Activated CD8-positive, alpha-beta T cell treated with anti-CD3 and anti-CD28 coated beads, Interleukin-2, amount 10 ng/mL, durations not matched to agents 7 days and 5 days (primary cell): Measurements from ENCODE around the gene KSR1. TPM values are rescaled to one million over a fixed set of nuclear protein-coding genes. Genes with fewer than 3 reads are reported as not detected.

Experiments used
- ATAC-seq: fragments of 150-1000 bp; cut with Tn5 transposase; one replicate; pipeline ENCODE4 v1.10.0; 2021; ENCODE audit warnings: moderate library complexity
- CTCF ChIA-PET: fragments of 350-600 bp; sonication (Branson Sonifier 250); formaldehyde crosslinking; loops from one replicate; lab custom pipeline; 2021; ENCODE audit warnings: antibody characterized with exemption; lab: Charles Lee
- POLR2A ChIA-PET: fragments of 350-600 bp; sonication (Branson Sonifier 250); formaldehyde crosslinking; loops from one replicate; lab custom pipeline; 2021; ENCODE audit warnings: antibody characterized with exemption; lab: Charles Lee
- DNase-seq: peaks from one replicate; pipeline ENCODE4 v3.0.0-alpha.2; 2020
- H3K27ac Mint-ChIP-seq: one replicate; pipeline ENCODE4 v1.8.0; 2021; ENCODE audit warnings: mild to moderate bottlenecking, mixed read lengths
- H3K27me3 Mint-ChIP-seq: one replicate; pipeline ENCODE4 v1.8.0; 2021; ENCODE audit warnings: low read depth, mixed read lengths
- H3K36me3 Mint-ChIP-seq: one replicate; pipeline ENCODE4 v1.8.0; 2021; ENCODE audit warnings: low read depth, mixed read lengths
- H3K4me1 Mint-ChIP-seq: one replicate; pipeline ENCODE4 v1.8.0; 2021; ENCODE audit warnings: low read depth, mixed read lengths
- H3K4me3 Mint-ChIP-seq: one replicate; pipeline ENCODE4 v1.8.0; 2021; ENCODE audit warnings: mild to moderate bottlenecking, mixed read lengths
- H3K9me3 Mint-ChIP-seq: one replicate; pipeline ENCODE4 v1.8.0; 2022; ENCODE audit warnings: mixed read lengths; ENCODE audit not compliant: insufficient read depth
- total RNA-seq, 2 experiments: library from RNA; stranded (reverse); gene quantifications; one replicate each; pipeline ENCODE4 v1.2.3, GENCODE V29; 2021

KSR1 gene
- total RNA-seq, 2 experiments from 2014 or later = 45.3 to 45.8 TPM

- ChIA-PET CTCF (interaction anchor here (1.1 to 9.7 kb wide), 8 partner anchors 10 to 223 kb away, joined by 3 to 78 read pairs (median 6); partner anchors contain the start of gene KSR1), POLR2A (interaction anchor here (0.7 to 0.9 kb wide), 2 partner anchors 106 to 111 kb away, joined by 3 read pairs; no protein-coding TSS in a partner anchor)
- ATAC-seq = no peak
- H3K36me3 Mint-ChIP-seq = peaks cover 22% of the 10 kb centered on the region
- H3K27me3 Mint-ChIP-seq = no peaks in the 10 kb centered on the region
- H3K9me3 Mint-ChIP-seq = no peaks in the 10 kb centered on the region
- DNase-seq = no peak
- no peak overlapping the region for H3K4me3 Mint-ChIP-seq
- peak overlapping the region; percentile 73 for H3K27ac Mint-ChIP-seq
- peaks cover 90% of the 10 kb centered on the region for H3K4me1 Mint-ChIP-seq
Measured at GRCh38 chr17:27577121-27577761, 121.0 kb downstream of the KSR1 start.

- Mint-ChIP-seq H3K36me3 (peaks cover 25% of the 10 kb centered on the region), H3K27ac (peak overlapping the region; percentile 86), H3K4me3 (no peak overlapping the region), H3K4me1 (peaks cover 85% of the 10 kb centered on the region), H3K27me3 (no peaks in the 10 kb centered on the region), H3K9me3 (no peaks in the 10 kb centered on the region)
- ChIA-PET CTCF (interaction anchor here (0.9 to 9.7 kb wide), 12 partner anchors 11 to 223 kb away, joined by 3 to 78 read pairs (median 4); no protein-coding TSS in a partner anchor), POLR2A (interaction anchor here (0.7 to 3.4 kb wide), 8 partner anchors 14 to 283 kb away, joined by 3 to 14 read pairs (median 3); partner anchors contain the start of gene WSB1)
- ATAC-seq (no peak), DNase-seq (no peak)
Measured at GRCh38 chr17:27577884-27578717, 121.9 kb downstream of the KSR1 start.

- POLR2A ChIA-PET = interaction anchor here (0.8 to 3.4 kb wide), 7 partner anchors 8 to 284 kb away, joined by 3 to 14 read pairs (median 3); partner anchors contain the start of gene WSB1
- Mint-ChIP-seq H3K9me3 (no peaks in the 10 kb centered on the region), H3K27ac (peak overlapping the region; percentile 86), H3K27me3 (no peaks in the 10 kb centered on the region), H3K4me1 (peaks cover 79% of the 10 kb centered on the region), H3K4me3 (no peak overlapping the region), H3K36me3 (peaks cover 31% of the 10 kb centered on the region)
- CTCF ChIA-PET = interaction anchor here (0.9 to 9.7 kb wide), 12 partner anchors 11 to 224 kb away, joined by 3 to 78 read pairs (median 4); no protein-coding TSS in a partner anchor
- peak; percentile 70 for DNase-seq
- peak; percentile 81 for ATAC-seq
Measured at GRCh38 chr17:27578718-27579085, 122.5 kb downstream of the KSR1 start.

GRCh38 chr17:27579304-27579703 is 123.1 kb downstream of the KSR1 start:
- ATAC-seq (peak; percentile 34), DNase-seq (no peak)
- POLR2A ChIA-PET = interaction anchor here (0.8 to 3.4 kb wide), 8 partner anchors 9 to 285 kb away, joined by 3 to 14 read pairs (median 3); partner anchors contain the start of gene WSB1
- H3K27me3 Mint-ChIP-seq = no peaks in the 10 kb centered on the region
- H3K27ac Mint-ChIP-seq = peak overlapping the region; percentile 86
- no peaks in the 10 kb centered on the region for H3K9me3 Mint-ChIP-seq
- H3K4me1 Mint-ChIP-seq = peaks cover 73% of the 10 kb centered on the region
- H3K36me3 Mint-ChIP-seq = peaks cover 28% of the 10 kb centered on the region
- no peak overlapping the region for H3K4me3 Mint-ChIP-seq
- CTCF ChIA-PET = interaction anchor here (0.7 to 9.7 kb wide), 17 partner anchors 10 to 343 kb away, joined by 3 to 78 read pairs (median 4); partner anchors contain the start of gene KSR1

- CTCF ChIA-PET = interaction anchor here (0.7 to 9.7 kb wide), 19 partner anchors 8 to 343 kb away, joined by 3 to 78 read pairs (median 4); partner anchors contain the start of gene KSR1
- Mint-ChIP-seq H3K4me1 (peaks cover 67% of the 10 kb centered on the region), H3K27me3 (no peaks in the 10 kb centered on the region), H3K9me3 (no peaks in the 10 kb centered on the region), H3K36me3 (peaks cover 25% of the 10 kb centered on the region), H3K27ac (peak overlapping the region; percentile 54), H3K4me3 (no peak overlapping the region)
- POLR2A ChIA-PET = interaction anchor here (1.0 to 3.4 kb wide), 3 partner anchors 113 to 285 kb away, joined by 3 to 14 read pairs (median 3); partner anchors contain the start of gene WSB1
- ATAC-seq (no peak), DNase-seq (no peak)
Measured at GRCh38 chr17:27579897-27580321, 123.7 kb downstream of the KSR1 start.

- peaks cover 56% of the 10 kb centered on the region for H3K4me1 Mint-ChIP-seq
- DNase-seq = no peak
- POLR2A ChIA-PET = interaction anchor here (3.4 kb wide), 1 partner anchor 286 kb away, joined by 14 read pairs; the partner anchor contains the start of gene WSB1
- H3K36me3 Mint-ChIP-seq = peaks cover 20% of the 10 kb centered on the region
- H3K27ac Mint-ChIP-seq = peak overlapping the region; percentile 27
- CTCF ChIA-PET = interaction anchor here (0.9 to 9.7 kb wide), 7 partner anchors 12 to 125 kb away, joined by 3 to 78 read pairs (median 5); partner anchors contain the start of gene KSR1
- ATAC-seq = no peak
- H3K4me3 Mint-ChIP-seq = no peak overlapping the region
- no peaks in the 10 kb centered on the region for H3K27me3 Mint-ChIP-seq
- no peaks in the 10 kb centered on the region for H3K9me3 Mint-ChIP-seq
Measured at GRCh38 chr17:27581016-27581415, 124.8 kb downstream of the KSR1 start.

- POLR2A ChIA-PET = no interaction called here
- no peak overlapping the region for H3K27ac Mint-ChIP-seq
- CTCF ChIA-PET = interaction anchor here (0.7 to 9.7 kb wide), 3 partner anchors 15 to 352 kb away, joined by 3 to 78 read pairs (median 73); no protein-coding TSS in a partner anchor
Measured at GRCh38 chr17:27582696-27583095, 126.4 kb downstream of the KSR1 start.

GRCh38 chr17:27585153-27585681 is 129.0 kb downstream of the KSR1 start:
- POLR2A ChIA-PET = no interaction called here
- no peak for DNase-seq
- peaks cover 20% of the 10 kb centered on the region for H3K4me1 Mint-ChIP-seq
- no peak overlapping the region for H3K4me3 Mint-ChIP-seq
- H3K27ac Mint-ChIP-seq = no peak overlapping the region
- H3K36me3 Mint-ChIP-seq = peaks cover 18% of the 10 kb centered on the region
- ATAC-seq = no peak
- no peaks in the 10 kb centered on the region for H3K27me3 Mint-ChIP-seq
- CTCF ChIA-PET = interaction anchor here (1.6 to 7.7 kb wide), 2 partner anchors 15 to 231 kb away, joined by 4 to 73 read pairs; no protein-coding TSS in a partner anchor
- H3K9me3 Mint-ChIP-seq = no peaks in the 10 kb centered on the region

More at GRCh38 chr17:27582696-27583095, 126.4 kb downstream of the KSR1 start:
- no peaks in the 10 kb centered on the region for H3K9me3 Mint-ChIP-seq
- no peak for ATAC-seq
- no peak for DNase-seq
- peaks cover 19% of the 10 kb centered on the region for H3K36me3 Mint-ChIP-seq
- H3K27me3 Mint-ChIP-seq = no peaks in the 10 kb centered on the region
- no peak overlapping the region for H3K4me3 Mint-ChIP-seq
- peaks cover 43% of the 10 kb centered on the region for H3K4me1 Mint-ChIP-seq

- DNase-seq (no peak), ATAC-seq (no peak)
- no peak overlapping the region for H3K4me3 Mint-ChIP-seq
- no peaks in the 10 kb centered on the region for H3K9me3 Mint-ChIP-seq
- H3K27me3 Mint-ChIP-seq = no peaks in the 10 kb centered on the region
- H3K4me1 Mint-ChIP-seq = peaks cover 17% of the 10 kb centered on the region
- ChIA-PET POLR2A (no interaction called here), CTCF (interaction anchor here (1.6 kb wide), 1 partner anchor 231 kb away, joined by 4 read pairs; no protein-coding TSS in a partner anchor)
- H3K36me3 Mint-ChIP-seq = peaks cover 17% of the 10 kb centered on the region
- H3K27ac Mint-ChIP-seq = no peak overlapping the region
Measured at GRCh38 chr17:27585792-27586191, 129.5 kb downstream of the KSR1 start.

GRCh38 chr17:27586203-27586721 is 130.0 kb downstream of the KSR1 start:
- no peak for ATAC-seq
- no peak overlapping the region for H3K4me3 Mint-ChIP-seq
- H3K4me1 Mint-ChIP-seq = peaks cover 12% of the 10 kb centered on the region
- H3K9me3 Mint-ChIP-seq = no peaks in the 10 kb centered on the region
- ChIA-PET POLR2A (no interaction called here), CTCF (no interaction called here)
- no peaks in the 10 kb centered on the region for H3K27me3 Mint-ChIP-seq
- no peak overlapping the region for H3K27ac Mint-ChIP-seq
- no peak for DNase-seq
- peaks cover 15% of the 10 kb centered on the region for H3K36me3 Mint-ChIP-seq
